ENCODE measurements around the gene FOXG1.

FOXG1 gene

GRCh38 chr14:28777471-28778137 is 11.0 kb downstream of the FOXG1 start:
- no peak overlapping the region for H4K91ac ChIP-seq (ENCODE audit: low read depth, low read length)
- no CpG with 5 or more reads among the region's 17 CpGs for WGBS (ENCODE audit: extremely low coverage, insufficient coverage, insufficient read length)
- no peaks in the 10 kb centered on the region for H3K4me1 ChIP-seq (ENCODE audit: control insufficient read depth in 1 of 2, insufficient read depth in 2 of 2, low read length in 2 of 2)
- no peak overlapping the region for H3K18ac ChIP-seq (ENCODE audit: low read length)
- H2BK5ac ChIP-seq (ENCODE audit: low read depth, low read length, poor library complexity): no peak overlapping the region
- no peak overlapping the region for H3K4me3 ChIP-seq (ENCODE audit: low read depth, low read length)
- no peak overlapping the region for H2BK12ac ChIP-seq (ENCODE audit: low read length)
- no peak for DNase-seq
- no peaks in the 10 kb centered on the region for H3K79me2 ChIP-seq (ENCODE audit: control insufficient read depth, insufficient read depth, low read length, poor library complexity)
- no peak overlapping the region for H3K4ac ChIP-seq (ENCODE audit: low read depth, low read length)
- H3K27ac ChIP-seq (ENCODE audit: low read depth, low read length): no peak overlapping the region
- no peak overlapping the region for H4K8ac ChIP-seq (ENCODE audit: low read depth, low read length)
- H3K27me3 ChIP-seq (ENCODE audit: insufficient read depth, low read length): peaks cover 39% of the 10 kb centered on the region
- no peaks in the 10 kb centered on the region for H3K9me3 ChIP-seq (ENCODE audit: insufficient read depth, low read depth, low read length)
- H2AK5ac ChIP-seq (ENCODE audit: low read length): no peak overlapping the region
- no peak overlapping the region for H4K12ac ChIP-seq (ENCODE audit: low read depth, low read length)
- H3K79me1 ChIP-seq (ENCODE audit: low read length): no peaks in the 10 kb centered on the region
- H3K9ac ChIP-seq (ENCODE audit: low read length): no peak overlapping the region
- H3K36me3 ChIP-seq (ENCODE audit: control insufficient read depth in 1 of 2, insufficient read depth in 2 of 2, low read length in 2 of 2): no peaks in the 10 kb centered on the region
- no peak overlapping the region for H2AFZ ChIP-seq (ENCODE audit: insufficient read depth, low read length, poor library complexity)
- no peak overlapping the region for H3K4me2 ChIP-seq (ENCODE audit: low read length)
- H2BK120ac ChIP-seq (ENCODE audit: insufficient read depth, low read length, poor library complexity): no peak overlapping the region
- no peak overlapping the region for H3K14ac ChIP-seq (ENCODE audit: low read length)
- no peak overlapping the region for H3K23ac ChIP-seq (ENCODE audit: low read length)

DNA sequence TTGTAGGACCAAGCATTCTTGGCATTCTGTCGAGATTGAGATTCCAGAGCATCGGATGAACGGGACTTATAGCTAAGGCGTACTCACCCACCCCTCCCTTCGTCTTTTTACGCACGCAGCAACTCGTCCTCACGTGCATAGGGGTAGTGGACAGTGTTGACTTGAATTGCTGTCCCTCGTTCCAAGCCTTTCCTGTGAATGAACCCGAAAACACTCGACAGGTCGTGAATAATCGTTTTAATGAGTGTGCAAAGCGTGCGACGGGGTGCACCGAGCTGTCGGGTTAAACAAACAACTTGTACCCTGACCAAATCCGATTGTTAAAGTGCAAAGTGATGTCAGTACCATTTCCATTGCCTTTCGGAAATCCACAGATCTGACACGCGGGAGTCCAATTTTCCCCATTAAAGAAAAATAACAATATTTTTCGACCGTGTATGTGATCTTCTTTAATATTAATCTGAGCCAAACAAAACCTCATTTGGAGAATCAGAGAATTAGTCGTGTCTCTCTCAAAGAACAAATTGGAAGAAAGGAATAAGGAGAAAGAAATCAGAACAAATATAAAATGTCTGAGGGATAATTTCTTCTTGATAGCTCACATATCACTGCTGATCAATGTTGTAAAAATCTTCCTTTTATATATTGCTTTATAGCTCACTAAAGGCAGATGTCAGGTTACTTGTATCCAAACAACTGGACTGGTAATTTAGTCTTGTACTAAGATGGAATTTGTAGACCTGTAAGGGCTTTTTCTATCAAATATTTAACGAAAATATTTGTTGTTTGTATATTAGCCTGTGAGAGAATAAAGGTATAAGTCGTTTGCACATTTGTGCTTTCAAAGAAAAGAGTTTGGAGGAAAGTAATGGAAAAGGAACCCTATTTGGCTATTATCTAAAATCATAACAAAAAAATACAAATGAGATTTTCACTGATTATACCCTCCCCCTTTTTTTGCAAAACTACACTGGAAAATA is 11.8 kb downstream of the FOXG1 start:
- Histone ChIP-seq H3K4ac (ENCODE audit: low read depth, low read length) (no peak overlapping the region), H2AK5ac (ENCODE audit: low read length) (no peak overlapping the region), H3K79me2 (ENCODE audit: control insufficient read depth, insufficient read depth, low read length, poor library complexity) (no peaks in the 10 kb centered on the region), H3K4me2 (ENCODE audit: low read length) (no peak overlapping the region), H3K27me3 (ENCODE audit: insufficient read depth, low read length) (peaks cover 32% of the 10 kb centered on the region), H4K12ac (ENCODE audit: low read depth, low read length) (no peak overlapping the region), H3K9me3 (ENCODE audit: insufficient read depth, low read depth, low read length) (no peaks in the 10 kb centered on the region), H3K14ac (ENCODE audit: low read length) (no peak overlapping the region), H4K91ac (ENCODE audit: low read depth, low read length) (no peak overlapping the region), H3K27ac (ENCODE audit: low read depth, low read length) (no peak overlapping the region), H2BK12ac (ENCODE audit: low read length) (no peak overlapping the region), H3K36me3 (ENCODE audit: control insufficient read depth in 1 of 2, insufficient read depth in 2 of 2, low read length in 2 of 2) (no peaks in the 10 kb centered on the region), H2BK5ac (ENCODE audit: low read depth, low read length, poor library complexity) (no peak overlapping the region), H3K23ac (ENCODE audit: low read length) (no peak overlapping the region), H3K9ac (ENCODE audit: low read length) (no peak overlapping the region), H3K4me1 (ENCODE audit: control insufficient read depth in 1 of 2, insufficient read depth in 2 of 2, low read length in 2 of 2) (no peaks in the 10 kb centered on the region), H3K79me1 (ENCODE audit: low read length) (no peaks in the 10 kb centered on the region), H2BK120ac (ENCODE audit: insufficient read depth, low read length, poor library complexity) (no peak overlapping the region), H3K4me3 (ENCODE audit: low read depth, low read length) (no peak overlapping the region), H2AFZ (ENCODE audit: insufficient read depth, low read length, poor library complexity) (no peak overlapping the region), H4K8ac (ENCODE audit: low read depth, low read length) (no peak overlapping the region), H3K18ac (ENCODE audit: low read length) (no peak overlapping the region)
- WGBS (ENCODE audit: extremely low coverage, insufficient coverage, insufficient read length): no CpG with 5 or more reads among the region's 28 CpGs
- DNase-seq: no peak

GRCh38 chr14:28779456-28779855 is 12.9 kb downstream of the FOXG1 start:
- no peak overlapping the region for H3K23ac ChIP-seq (ENCODE audit: low read length)
- H3K4me1 ChIP-seq (ENCODE audit: control insufficient read depth in 1 of 2, insufficient read depth in 2 of 2, low read length in 2 of 2): peaks cover 0 to 1% of the 10 kb centered on the region in 2 experiments
- H3K4me3 ChIP-seq (ENCODE audit: low read depth, low read length): no peak overlapping the region
- no peak overlapping the region for H4K8ac ChIP-seq (ENCODE audit: low read depth, low read length)
- H3K4me2 ChIP-seq (ENCODE audit: low read length): no peak overlapping the region
- DNase-seq: no peak
- H3K9ac ChIP-seq (ENCODE audit: low read length): no peak overlapping the region
- H3K79me1 ChIP-seq (ENCODE audit: low read length): no peaks in the 10 kb centered on the region
- H4K12ac ChIP-seq (ENCODE audit: low read depth, low read length): no peak overlapping the region
- H4K91ac ChIP-seq (ENCODE audit: low read depth, low read length): no peak overlapping the region
- no peak overlapping the region for H2BK5ac ChIP-seq (ENCODE audit: low read depth, low read length, poor library complexity)
- H3K9me3 ChIP-seq (ENCODE audit: insufficient read depth, low read depth, low read length): no peaks in the 10 kb centered on the region
- peaks cover 32% of the 10 kb centered on the region for H3K27me3 ChIP-seq (ENCODE audit: insufficient read depth, low read length)
- no peak overlapping the region for H3K14ac ChIP-seq (ENCODE audit: low read length)
- H2BK120ac ChIP-seq (ENCODE audit: insufficient read depth, low read length, poor library complexity): no peak overlapping the region
- H3K4ac ChIP-seq (ENCODE audit: low read depth, low read length): no peak overlapping the region
- H2BK12ac ChIP-seq (ENCODE audit: low read length): no peak overlapping the region
- H3K18ac ChIP-seq (ENCODE audit: low read length): no peak overlapping the region
- no peaks in the 10 kb centered on the region for H3K79me2 ChIP-seq (ENCODE audit: control insufficient read depth, insufficient read depth, low read length, poor library complexity)
- H3K27ac ChIP-seq (ENCODE audit: low read depth, low read length): no peak overlapping the region
- H2AK5ac ChIP-seq (ENCODE audit: low read length): no peak overlapping the region
- no peaks in the 10 kb centered on the region for H3K36me3 ChIP-seq (ENCODE audit: control insufficient read depth in 1 of 2, insufficient read depth in 2 of 2, low read length in 2 of 2)
- H2AFZ ChIP-seq (ENCODE audit: insufficient read depth, low read length, poor library complexity): no peak overlapping the region

DNA sequence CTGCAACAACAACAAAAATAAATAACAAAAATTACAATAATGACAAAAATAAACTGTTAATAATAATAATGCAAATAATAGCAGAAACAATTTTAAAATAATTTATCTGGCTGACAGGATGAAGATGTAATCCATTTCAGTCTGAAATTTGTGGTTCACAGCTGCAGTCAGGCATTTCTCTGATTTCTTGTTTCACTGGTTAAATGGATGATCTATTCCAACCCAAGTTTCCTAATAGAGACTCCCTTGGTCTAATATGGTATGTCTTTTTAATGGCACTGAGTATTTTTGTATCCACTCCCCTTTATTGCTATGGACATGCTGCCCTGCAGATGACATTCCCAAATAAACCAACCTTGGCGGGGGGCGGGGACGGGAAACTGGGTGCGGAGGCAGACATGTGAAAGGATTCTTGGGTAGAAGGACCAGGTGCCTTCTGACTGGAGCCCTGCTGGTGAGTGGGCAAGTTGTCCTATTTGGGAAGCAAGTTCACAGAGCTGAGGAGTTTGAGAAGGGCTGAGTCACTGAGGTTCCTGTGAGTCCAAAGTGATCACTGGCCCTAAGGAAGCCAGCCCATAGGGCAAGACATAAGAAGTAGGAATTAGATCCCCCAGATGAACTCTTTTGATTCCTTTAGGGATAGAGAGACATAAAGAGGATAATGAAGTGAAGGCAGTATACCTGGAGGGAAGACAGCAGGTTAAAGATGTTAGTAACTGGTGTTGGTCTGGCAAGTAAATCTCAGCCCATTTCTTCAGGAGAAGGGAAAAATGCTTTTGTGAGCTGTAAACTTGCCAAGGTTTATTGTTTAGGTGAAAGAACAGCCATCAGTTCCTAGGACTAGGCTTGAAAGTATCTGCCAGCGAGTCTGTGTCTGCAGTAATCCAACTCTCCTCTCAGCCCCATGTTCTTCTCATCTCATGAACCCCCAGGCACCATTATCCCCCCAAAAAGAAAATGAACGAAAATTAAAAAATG is 14.5 kb downstream of the FOXG1 start:
- H3K4me3 ChIP-seq (ENCODE audit: low read depth, low read length): no peak overlapping the region
- H3K79me2 ChIP-seq (ENCODE audit: control insufficient read depth, insufficient read depth, low read length, poor library complexity): no peaks in the 10 kb centered on the region
- H3K36me3 ChIP-seq (ENCODE audit: control insufficient read depth in 1 of 2, insufficient read depth in 2 of 2, low read length in 2 of 2): no peaks in the 10 kb centered on the region
- H3K4me1 ChIP-seq (ENCODE audit: control insufficient read depth in 1 of 2, insufficient read depth in 2 of 2, low read length in 2 of 2): peaks cover 7 to 9% of the 10 kb centered on the region in 2 experiments
- H2AFZ ChIP-seq (ENCODE audit: insufficient read depth, low read length, poor library complexity): no peak overlapping the region
- H2AK5ac ChIP-seq (ENCODE audit: low read length): no peak overlapping the region
- no peak overlapping the region for H2BK12ac ChIP-seq (ENCODE audit: low read length)
- no peak for DNase-seq
- no peak overlapping the region for H3K23ac ChIP-seq (ENCODE audit: low read length)
- no peak overlapping the region for H4K8ac ChIP-seq (ENCODE audit: low read depth, low read length)
- H3K27me3 ChIP-seq (ENCODE audit: insufficient read depth, low read length): peaks cover 34% of the 10 kb centered on the region
- H4K91ac ChIP-seq (ENCODE audit: low read depth, low read length): no peak overlapping the region
- H3K14ac ChIP-seq (ENCODE audit: low read length): no peak overlapping the region
- no peak overlapping the region for H3K9ac ChIP-seq (ENCODE audit: low read length)
- H3K79me1 ChIP-seq (ENCODE audit: low read length): no peaks in the 10 kb centered on the region
- no CpG with 5 or more reads among the region's 6 CpGs for WGBS (ENCODE audit: extremely low coverage, insufficient coverage, insufficient read length)
- H2BK120ac ChIP-seq (ENCODE audit: insufficient read depth, low read length, poor library complexity): no peak overlapping the region
- H4K12ac ChIP-seq (ENCODE audit: low read depth, low read length): no peak overlapping the region
- peaks cover 2% of the 10 kb centered on the region for H3K9me3 ChIP-seq (ENCODE audit: insufficient read depth, low read depth, low read length)
- H3K4ac ChIP-seq (ENCODE audit: low read depth, low read length): no peak overlapping the region
- no peak overlapping the region for H3K4me2 ChIP-seq (ENCODE audit: low read length)
- no peak overlapping the region for H2BK5ac ChIP-seq (ENCODE audit: low read depth, low read length, poor library complexity)
- H3K27ac ChIP-seq (ENCODE audit: low read depth, low read length): no peak overlapping the region
- H3K18ac ChIP-seq (ENCODE audit: low read length): no peak overlapping the region

All from trophoblast cell (in vitro differentiated cells and primary cell).